ENCODE measurements around the gene LRRC8D. TPM values are rescaled to one million over a fixed set of nuclear protein-coding genes. Genes with fewer than 3 reads are reported as not detected.

Gene LRRC8D
- total RNA-seq, 1 donor from 2014 or later = 33.9 TPM

DNA sequence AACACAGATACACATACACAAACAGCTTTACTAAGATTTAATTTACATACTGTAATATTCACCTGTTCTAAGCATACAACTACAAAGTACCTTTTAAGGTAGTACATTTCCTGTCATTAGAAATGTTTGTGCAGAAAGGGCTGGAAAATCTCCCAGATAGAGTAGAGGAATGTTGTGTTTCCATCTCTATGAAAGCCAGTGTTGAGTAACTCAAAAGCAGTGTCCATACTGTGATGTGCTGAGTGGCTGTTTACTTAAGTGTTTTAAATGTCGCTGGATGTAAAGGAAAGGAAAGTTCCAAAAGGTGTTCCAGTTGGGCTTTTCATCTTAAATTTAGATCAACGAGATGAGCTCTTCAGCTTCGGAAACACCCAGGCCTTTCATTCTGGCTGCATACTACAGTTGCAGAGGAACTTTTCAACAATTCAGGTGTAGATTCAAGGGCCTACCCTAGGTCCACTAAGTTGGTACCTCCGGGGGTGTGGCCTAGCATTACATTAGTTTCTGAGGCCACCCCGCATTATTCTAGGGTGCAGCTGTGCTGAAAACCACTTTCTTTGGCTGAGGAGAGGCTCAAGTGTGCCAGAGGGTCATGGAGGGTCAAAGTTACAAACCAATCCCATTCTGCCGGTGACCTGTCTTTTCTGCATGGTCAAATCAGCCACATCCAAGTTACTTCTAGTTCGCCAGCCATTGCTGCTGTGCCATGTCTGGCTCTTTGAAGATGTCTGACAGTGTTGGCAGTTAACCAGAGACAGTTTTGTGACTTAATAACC, 78.1 kb downstream of the LRRC8D start:
- DNase-seq (ENCODE audit: low spot score) = no peak
- H3K36me3 Mint-ChIP-seq (ENCODE audit: low read depth, unreplicated experiment) = peaks cover 4% of the 10 kb centered on the region
- H3K4me3 Mint-ChIP-seq (ENCODE audit: unreplicated experiment) = no peak overlapping the region
- peaks cover 56% of the 10 kb centered on the region for H3K4me1 Mint-ChIP-seq (ENCODE audit: unreplicated experiment)
- no peak overlapping the region for H3K27ac Mint-ChIP-seq (ENCODE audit: unreplicated experiment)
- no peaks in the 10 kb centered on the region for H3K27me3 Mint-ChIP-seq (ENCODE audit: unreplicated experiment)
- no peaks in the 10 kb centered on the region for H3K9me3 Mint-ChIP-seq (ENCODE audit: unreplicated experiment)
- TF ChIP-seq, protein P1, sequence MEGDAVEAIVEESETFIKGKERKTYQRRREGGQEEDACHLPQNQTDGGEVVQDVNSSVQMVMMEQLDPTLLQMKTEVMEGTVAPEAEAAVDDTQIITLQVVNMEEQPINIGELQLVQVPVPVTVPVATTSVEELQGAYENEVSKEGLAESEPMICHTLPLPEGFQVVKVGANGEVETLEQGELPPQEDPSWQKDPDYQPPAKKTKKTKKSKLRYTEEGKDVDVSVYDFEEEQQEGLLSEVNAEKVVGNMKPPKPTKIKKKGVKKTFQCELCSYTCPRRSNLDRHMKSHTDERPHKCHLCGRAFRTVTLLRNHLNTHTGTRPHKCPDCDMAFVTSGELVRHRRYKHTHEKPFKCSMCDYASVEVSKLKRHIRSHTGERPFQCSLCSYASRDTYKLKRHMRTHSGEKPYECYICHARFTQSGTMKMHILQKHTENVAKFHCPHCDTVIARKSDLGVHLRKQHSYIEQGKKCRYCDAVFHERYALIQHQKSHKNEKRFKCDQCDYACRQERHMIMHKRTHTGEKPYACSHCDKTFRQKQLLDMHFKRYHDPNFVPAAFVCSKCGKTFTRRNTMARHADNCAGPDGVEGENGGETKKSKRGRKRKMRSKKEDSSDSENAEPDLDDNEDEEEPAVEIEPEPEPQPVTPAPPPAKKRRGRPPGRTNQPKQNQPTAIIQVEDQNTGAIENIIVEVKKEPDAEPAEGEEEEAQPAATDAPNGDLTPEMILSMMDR (IDR thresholded peaks at IDR 0.05; ENCODE audit: unreplicated experiment) = no peak

DNA sequence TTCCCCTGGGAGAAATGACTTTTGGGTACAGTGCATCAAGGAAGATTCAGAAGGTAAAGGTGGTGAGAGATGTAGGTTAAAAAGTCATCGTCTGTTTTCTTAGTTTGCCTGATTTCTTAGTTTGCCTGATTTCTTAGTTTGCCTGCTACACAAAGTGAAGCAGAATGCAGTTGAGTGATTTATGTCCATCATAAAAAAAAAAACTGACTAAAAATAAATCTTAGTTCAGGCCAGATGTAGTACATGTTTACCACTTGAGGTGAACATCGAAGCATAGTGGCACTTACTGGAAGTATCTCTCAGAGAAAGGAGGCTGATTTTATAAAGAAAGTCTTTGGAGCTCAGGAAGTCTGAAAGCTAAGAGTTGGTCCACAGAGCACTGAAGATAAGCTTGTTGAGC, 79.5 kb downstream of the LRRC8D start:
- Mint-ChIP-seq H3K4me3 (ENCODE audit: unreplicated experiment) (no peak overlapping the region), H3K27ac (ENCODE audit: unreplicated experiment) (peak overlapping the region; percentile 34), H3K36me3 (ENCODE audit: low read depth, unreplicated experiment) (peaks cover 4% of the 10 kb centered on the region), H3K9me3 (ENCODE audit: unreplicated experiment) (no peaks in the 10 kb centered on the region), H3K4me1 (ENCODE audit: unreplicated experiment) (peaks cover 65% of the 10 kb centered on the region), H3K27me3 (ENCODE audit: unreplicated experiment) (no peaks in the 10 kb centered on the region)
- no peak for DNase-seq (ENCODE audit: low spot score)
- TF ChIP-seq, protein P1 (IDR thresholded peaks at IDR 0.05; ENCODE audit: unreplicated experiment) = no peak

DNA sequence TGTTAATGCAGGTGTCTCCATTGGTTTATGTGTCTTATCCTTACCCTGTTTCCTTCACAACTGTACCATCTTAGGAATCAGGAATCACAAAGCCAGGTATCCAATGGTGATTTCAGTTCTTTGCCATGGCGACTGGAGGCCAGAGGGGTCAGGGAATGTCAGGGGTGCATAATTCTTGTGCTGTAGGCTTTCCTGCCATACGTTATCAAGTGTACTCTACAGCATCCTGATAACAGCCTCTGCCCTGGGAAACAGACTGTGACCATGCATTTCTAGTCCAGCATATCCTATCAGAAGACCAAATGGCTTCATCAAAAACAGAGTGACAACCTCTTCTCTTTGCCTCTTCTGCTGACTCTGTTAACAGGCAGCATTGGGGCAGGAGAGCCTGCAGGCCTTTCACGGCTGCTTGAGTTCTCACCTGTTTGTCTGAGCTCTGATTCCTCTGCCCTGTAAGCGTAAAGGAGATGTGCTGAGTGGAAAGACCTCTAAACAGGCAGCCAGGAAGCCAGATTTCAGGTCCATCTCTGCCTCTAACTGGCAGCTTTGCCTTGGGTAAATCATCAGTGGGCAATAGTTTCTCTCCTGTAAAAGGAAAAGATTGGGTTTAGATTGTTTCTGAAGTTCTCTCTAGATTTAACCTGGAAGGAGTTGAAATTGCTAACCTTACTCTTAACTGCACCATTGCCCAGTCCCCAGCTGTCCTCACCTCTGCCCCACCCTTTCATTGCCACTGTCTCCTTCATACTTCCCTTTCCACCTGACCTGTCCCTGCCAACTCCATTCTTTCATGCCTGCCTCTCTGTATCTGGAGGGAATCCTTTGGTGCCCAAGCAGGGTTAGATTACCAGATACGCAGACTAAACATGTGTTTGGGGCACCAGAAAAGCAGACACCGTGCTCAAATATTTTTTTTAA, 80.2 kb downstream of the LRRC8D start:
- Mint-ChIP-seq H3K4me3 (ENCODE audit: unreplicated experiment) (no peak overlapping the region), H3K27me3 (ENCODE audit: unreplicated experiment) (no peaks in the 10 kb centered on the region), H3K4me1 (ENCODE audit: unreplicated experiment) (peaks cover 70% of the 10 kb centered on the region), H3K9me3 (ENCODE audit: unreplicated experiment) (no peaks in the 10 kb centered on the region), H3K27ac (ENCODE audit: unreplicated experiment) (peak overlapping the region; percentile 17), H3K36me3 (ENCODE audit: low read depth, unreplicated experiment) (peaks cover 4% of the 10 kb centered on the region)
- TF ChIP-seq, protein P1 (IDR thresholded peaks at IDR 0.05; ENCODE audit: unreplicated experiment) = no peak
- no peak for DNase-seq (ENCODE audit: low spot score)

DNA sequence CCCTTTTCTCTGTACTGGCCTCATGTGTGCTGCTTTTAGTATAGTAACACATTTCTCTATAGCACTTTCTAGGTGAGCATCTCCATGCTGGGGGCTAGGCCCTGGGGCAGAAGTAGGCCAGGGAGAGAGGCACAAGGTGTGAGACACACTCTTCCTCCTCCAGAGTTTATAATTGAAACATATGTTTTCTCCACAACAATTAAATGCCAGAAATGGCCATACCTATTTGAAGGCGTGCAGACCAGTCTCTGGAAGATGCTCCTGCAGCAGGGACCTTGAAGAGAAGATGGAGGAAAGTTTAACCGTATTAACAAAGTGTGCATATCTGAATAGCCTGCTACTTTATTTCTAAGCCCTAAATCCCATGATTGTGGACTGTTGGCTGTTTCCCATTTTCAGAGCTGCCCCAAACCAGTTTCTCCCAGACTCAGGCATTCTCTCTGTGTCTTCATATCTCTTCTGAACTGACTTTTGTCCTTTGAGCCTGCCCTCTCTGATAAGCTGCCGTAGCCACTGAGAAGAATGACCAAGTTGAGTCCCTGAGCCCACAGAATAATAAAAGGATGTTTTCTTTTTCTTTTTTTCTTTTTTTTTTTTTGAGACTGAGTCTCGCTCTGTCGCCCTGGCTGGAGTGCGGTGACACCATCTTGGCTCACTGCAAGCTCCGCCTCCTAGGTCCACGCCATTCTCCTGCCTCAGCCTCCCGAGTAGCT, 81.3 kb downstream of the LRRC8D start:
- H3K27ac Mint-ChIP-seq (ENCODE audit: unreplicated experiment) = peak overlapping the region; percentile 96
- no peaks in the 10 kb centered on the region for H3K27me3 Mint-ChIP-seq (ENCODE audit: unreplicated experiment)
- H3K9me3 Mint-ChIP-seq (ENCODE audit: unreplicated experiment) = no peaks in the 10 kb centered on the region
- H3K4me3 Mint-ChIP-seq (ENCODE audit: unreplicated experiment) = no peak overlapping the region
- peaks cover 4% of the 10 kb centered on the region for H3K36me3 Mint-ChIP-seq (ENCODE audit: low read depth, unreplicated experiment)
- TF ChIP-seq, protein P1 (IDR thresholded peaks at IDR 0.05; ENCODE audit: unreplicated experiment) = no peak
- no peak for DNase-seq (ENCODE audit: low spot score)
- H3K4me1 Mint-ChIP-seq (ENCODE audit: unreplicated experiment) = peaks cover 76% of the 10 kb centered on the region

All from endothelial cell (in vitro differentiated cells).